Measurements from ENCODE around the gene CAMSAP1.
"Not testable (repeated sequence)": the region's sequence is repeated elsewhere in the genome, so short reads cannot be mapped to it uniquely, and the experiment has no call there.

Gene CAMSAP1

GRCh38 chr9:135896626-135897025 is 10.7 kb downstream of the CAMSAP1 start:
- no peak for DNase-seq (ENCODE audit: low spot score)

- DNase-seq (ENCODE audit: low spot score) = no peak
These were observed 11.1 kb downstream of the CAMSAP1 start for GRCh38 chr9:135896205-135896604.

- no peak for DNase-seq (ENCODE audit: low spot score)
These were observed 12.0 kb downstream of the CAMSAP1 start for GRCh38 chr9:135895202-135895848.

- DNase-seq (ENCODE audit: low spot score) = no peak
These were observed 14.2 kb downstream of the CAMSAP1 start for GRCh38 chr9:135893104-135893503.

GRCh38 chr9:135892327-135892726 is 15.0 kb downstream of the CAMSAP1 start:
- DNase-seq (ENCODE audit: low spot score) = not testable (repeated sequence)

- DNase-seq (ENCODE audit: low spot score) = no peak
These were observed 16.2 kb downstream of the CAMSAP1 start for GRCh38 chr9:135891027-135891631.

- DNase-seq (ENCODE audit: low spot score) = no peak
These were observed 16.9 kb downstream of the CAMSAP1 start for GRCh38 chr9:135890190-135891026.

GRCh38 chr9:135889564-135890189 is 17.7 kb downstream of the CAMSAP1 start:
- no peak for DNase-seq (ENCODE audit: low spot score)

- no peak for DNase-seq (ENCODE audit: low spot score)
These were observed 18.5 kb downstream of the CAMSAP1 start for GRCh38 chr9:135888766-135889394.

GRCh38 chr9:135888126-135888765 is 19.1 kb downstream of the CAMSAP1 start:
- DNase-seq (ENCODE audit: low spot score) = no peak

- peak; percentile 37 for DNase-seq (ENCODE audit: low spot score)
These were observed 19.7 kb downstream of the CAMSAP1 start for GRCh38 chr9:135887585-135888050.

- peak; percentile 76 for DNase-seq (ENCODE audit: low spot score)
These were observed 20.3 kb downstream of the CAMSAP1 start for GRCh38 chr9:135887021-135887507.

GRCh38 chr9:135886147-135886981 is 21.0 kb downstream of the CAMSAP1 start:
- DNase-seq (ENCODE audit: low spot score) = peak; percentile 43

- no peak for DNase-seq (ENCODE audit: low spot score)
These were observed 22.1 kb downstream of the CAMSAP1 start for GRCh38 chr9:135885100-135885853.

GRCh38 chr9:135884328-135885035 is 22.9 kb downstream of the CAMSAP1 start:
- DNase-seq (ENCODE audit: low spot score) = no peak

- DNase-seq (ENCODE audit: low spot score) = peak; percentile 51
These were observed 23.8 kb downstream of the CAMSAP1 start for GRCh38 chr9:135883410-135884089.

- no peak for DNase-seq (ENCODE audit: low spot score)
These were observed 25.3 kb downstream of the CAMSAP1 start for GRCh38 chr9:135882011-135882410.

GRCh38 chr9:135880438-135880837 is 26.9 kb downstream of the CAMSAP1 start:
- no peak for DNase-seq (ENCODE audit: low spot score)

Data from Ammon's horn (tissue), 1 donor.